Measurements from ENCODE around the gene SH3PXD2A.
A peak's percentile ranks its signal among the peaks of the same experiment; 100 is the strongest.

SH3PXD2A gene

DNA sequence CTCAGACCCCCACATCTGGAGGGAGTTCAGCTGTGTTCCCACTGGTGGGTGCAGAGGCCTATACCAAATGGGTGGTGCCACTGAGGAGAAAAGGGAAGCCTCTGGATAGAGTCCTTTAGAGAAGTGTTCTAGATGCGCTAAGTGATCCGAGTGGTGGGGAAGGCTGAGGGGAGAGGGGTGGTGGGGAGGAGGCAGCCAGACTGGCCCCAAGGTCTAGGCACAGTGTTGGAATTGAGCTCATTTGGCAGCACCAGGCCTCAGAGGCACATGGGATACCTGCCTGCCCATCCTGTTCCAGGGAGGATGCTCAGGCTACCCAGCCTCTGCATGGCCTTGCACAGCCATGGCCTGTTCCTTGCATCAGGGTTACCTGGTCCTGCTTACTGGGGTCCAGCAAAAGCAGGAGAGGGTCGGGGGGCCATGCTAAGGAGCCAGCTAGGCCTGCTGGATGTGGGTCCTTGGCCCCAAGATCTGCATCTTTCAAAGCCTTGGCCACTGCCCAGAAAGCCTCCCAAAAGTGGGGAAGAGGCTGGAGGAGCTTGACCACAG, 262.3 kb downstream of the SH3PXD2A start:
- DNase-seq: no peak

DNA sequence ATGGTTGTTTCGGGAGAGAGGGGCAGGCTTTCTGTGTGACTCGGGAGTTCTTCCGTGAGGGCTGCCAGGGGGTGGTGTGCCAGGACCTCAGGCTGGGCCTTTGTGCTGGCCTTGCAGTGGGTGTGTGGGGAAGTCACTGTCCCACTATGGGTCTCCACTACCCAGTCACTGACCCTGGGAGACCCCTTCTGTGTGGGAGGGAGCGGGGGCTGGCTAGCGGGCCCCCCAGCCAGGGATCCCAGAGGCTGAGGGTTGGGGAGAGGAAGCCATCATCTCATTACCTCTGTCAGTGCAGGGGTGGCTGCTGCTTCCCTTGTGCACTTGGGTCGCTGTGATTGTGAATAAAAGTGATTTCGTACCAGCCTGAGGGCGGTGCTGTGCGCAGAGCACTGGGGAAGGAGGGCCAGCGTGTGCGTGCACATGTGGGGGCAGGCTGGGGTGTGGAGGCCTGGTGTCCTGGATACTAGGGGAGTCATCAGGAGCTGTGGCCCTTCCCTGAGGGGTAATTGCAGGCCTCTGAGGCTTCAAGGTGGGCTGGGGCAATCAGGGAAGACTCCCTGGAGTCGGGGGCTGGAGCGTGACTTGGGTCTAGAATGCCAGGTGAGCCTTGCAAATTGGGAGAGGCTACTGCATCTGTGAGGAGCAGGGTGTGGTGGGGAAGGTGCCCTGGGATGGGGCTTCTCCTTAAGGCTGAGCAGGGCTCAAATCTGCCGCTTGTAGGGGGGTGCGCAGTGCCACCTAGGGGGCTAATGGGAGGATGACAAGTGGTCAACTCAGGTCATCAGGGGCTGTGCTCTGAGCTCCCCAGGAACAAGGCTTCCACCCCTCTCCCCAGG, 263.0 kb downstream of the SH3PXD2A start:
- DNase-seq: peak; percentile 32

DNA sequence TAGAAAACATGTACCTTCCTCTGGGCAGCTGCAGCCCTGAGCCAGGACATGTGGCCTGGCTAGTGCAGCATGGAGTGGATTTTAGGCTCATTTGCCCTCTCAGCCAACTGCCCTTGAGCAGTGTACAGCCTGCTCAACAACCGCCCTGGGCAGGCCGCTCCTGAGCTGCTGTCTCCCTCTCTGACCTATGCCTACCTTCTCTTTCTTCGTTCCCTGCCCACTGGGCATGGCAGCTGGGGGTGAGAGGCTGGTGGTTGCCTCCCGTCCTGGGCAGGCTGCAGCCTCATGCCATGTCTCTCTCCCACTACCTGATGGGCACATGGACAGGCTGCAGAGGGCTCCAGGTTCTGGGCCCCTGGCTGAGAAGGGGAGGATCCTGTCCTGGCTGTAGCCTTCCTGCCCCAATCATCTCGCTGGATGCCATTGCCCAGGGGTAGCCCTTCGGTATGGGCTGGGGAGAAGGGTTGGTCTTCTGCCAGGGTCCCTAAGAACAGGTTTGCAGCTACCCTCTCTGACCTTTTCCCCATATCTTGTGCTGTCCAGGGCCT, 264.6 kb downstream of the SH3PXD2A start:
- DNase-seq: no peak

DNA sequence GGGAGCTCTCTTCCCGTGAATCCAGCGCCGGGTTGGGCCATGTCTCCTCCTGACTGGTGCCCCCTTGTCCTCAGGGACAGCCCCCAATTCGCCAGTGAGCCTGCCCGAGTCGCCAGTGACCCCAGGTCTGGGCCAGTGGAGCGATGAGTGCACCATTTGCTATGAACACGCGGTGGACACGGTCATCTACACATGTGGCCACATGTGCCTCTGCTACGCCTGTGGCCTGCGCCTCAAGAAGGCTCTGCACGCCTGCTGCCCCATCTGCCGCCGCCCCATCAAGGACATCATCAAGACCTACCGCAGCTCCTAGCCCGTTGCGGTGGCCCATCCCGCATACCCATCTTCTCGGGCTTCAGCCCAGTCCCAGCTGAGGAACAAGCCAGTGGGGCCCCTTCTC, 265.3 kb downstream of the SH3PXD2A start:
- DNase-seq: no peak

DNA sequence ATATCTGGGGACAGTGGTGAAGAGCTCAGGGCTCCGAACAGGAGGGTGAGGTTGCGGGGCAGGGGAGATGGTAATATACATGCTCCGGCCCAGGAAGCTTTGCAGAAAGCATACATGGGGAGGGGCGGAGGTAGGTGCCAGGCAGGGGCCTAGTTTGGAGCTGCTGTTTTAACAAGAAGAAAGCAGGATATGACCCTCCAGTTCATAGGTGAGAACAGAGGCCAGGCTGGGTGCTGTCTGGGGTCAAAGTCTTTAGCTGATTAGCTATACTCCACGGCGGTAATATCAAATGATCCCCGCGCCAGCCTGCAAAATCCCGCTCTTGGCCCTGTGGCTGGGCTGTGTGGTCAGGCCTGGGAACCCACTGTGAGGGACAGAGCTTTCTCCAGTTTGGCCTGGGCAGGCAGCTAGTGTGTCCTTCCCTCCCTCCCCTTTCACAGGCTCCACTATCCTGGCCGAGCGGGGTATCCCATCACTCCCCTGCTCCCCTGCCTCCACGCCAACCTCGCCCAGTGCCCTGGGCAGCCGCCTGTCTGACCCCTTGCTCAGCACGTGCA, 266.2 kb downstream of the SH3PXD2A start:
- no peak for DNase-seq

DNA sequence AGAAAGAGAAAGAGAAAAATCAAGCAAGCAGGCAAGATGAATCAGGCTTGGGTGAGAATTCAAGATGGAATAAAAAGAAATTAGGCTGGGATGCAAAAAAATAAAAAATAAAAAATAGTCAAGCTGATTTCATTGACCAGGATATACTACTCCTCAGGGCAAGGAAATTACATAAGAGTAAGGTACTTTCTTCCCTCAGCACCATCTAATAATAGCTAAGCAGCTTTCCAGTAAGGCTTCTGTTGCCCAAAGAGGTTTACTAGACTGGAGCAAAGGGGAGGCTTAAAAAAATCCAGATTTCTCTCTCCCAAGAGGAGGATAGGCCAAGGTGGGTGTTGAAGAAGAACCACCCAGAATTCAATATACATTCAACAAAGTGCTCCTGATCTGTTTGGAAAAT, 268.3 kb downstream of the SH3PXD2A start:
- no peak for DNase-seq

DNA sequence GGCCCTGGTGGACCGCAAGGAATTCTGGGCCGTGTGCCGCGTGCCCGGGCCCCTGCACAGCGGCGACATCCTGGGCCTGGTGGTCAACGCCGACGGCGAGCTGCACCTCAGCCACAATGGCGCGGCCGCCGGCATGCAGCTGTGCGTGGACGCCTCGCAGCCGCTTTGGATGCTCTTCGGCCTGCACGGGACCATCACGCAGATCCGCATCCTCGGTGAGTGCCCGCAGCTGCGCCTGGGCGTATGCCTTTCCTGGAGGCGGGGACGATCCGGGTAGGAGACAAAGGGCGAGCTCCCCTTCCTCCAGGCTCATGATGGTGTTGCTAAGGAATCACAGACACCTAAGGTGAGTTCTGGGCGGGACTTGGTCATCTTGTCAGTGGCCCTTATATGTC, 270.4 kb downstream of the SH3PXD2A start:
- no peak for DNase-seq

DNA sequence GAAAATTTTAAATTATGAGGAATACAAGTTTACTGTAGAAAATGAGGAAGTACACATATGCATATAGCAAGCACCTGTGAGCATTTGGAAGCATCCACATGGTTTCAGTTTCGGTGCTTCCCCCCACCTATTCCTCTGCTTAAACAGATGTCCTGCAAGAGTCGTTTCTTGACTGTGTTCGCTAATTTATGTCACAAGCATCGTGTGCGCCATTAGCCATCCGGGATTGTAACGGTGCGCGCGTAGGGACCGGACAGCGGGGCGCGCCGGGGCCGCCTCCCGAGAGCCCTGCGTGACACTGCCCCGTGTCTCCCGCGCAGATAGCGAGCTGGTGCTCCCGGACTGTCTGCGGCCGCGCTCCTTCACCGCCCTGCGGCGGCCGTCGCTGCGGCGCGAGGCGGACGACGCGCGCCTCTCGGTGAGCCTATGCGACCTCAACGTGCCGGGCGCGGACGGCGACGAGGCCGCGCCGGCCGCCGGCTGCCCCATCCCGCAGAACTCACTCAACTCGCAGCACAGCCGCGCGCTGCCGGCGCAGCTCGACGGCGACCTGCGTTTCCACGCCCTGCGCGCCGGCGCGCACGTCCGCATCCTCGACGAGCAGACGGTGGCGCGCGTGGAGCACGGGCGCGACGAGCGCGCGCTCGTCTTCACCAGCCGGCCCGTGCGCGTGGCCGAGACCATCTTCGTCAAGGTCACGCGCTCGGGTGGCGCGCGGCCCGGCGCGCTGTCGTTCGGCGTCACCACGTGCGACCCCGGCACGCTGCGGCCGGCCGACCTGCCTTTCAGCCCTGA, 271.0 kb downstream of the SH3PXD2A start:
- peak; percentile 78 for DNase-seq

DNA sequence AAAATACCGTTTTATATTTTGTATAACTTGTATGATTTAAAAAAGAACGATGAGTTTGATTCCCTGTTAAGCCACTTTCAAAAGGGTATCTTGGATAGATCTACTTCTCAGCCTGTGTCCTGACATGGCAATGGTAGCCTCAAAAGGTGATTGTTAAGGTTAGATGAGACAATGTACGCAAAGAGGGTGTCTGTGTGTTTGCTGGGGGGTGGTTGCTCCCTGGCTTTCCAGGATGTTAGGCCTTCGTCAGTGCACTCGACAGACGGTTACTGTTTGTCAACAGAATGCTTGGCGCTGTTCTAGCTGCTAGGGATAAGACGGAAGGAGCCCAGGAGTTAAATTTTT, 271.5 kb downstream of the SH3PXD2A start:
- DNase-seq: no peak

DNA sequence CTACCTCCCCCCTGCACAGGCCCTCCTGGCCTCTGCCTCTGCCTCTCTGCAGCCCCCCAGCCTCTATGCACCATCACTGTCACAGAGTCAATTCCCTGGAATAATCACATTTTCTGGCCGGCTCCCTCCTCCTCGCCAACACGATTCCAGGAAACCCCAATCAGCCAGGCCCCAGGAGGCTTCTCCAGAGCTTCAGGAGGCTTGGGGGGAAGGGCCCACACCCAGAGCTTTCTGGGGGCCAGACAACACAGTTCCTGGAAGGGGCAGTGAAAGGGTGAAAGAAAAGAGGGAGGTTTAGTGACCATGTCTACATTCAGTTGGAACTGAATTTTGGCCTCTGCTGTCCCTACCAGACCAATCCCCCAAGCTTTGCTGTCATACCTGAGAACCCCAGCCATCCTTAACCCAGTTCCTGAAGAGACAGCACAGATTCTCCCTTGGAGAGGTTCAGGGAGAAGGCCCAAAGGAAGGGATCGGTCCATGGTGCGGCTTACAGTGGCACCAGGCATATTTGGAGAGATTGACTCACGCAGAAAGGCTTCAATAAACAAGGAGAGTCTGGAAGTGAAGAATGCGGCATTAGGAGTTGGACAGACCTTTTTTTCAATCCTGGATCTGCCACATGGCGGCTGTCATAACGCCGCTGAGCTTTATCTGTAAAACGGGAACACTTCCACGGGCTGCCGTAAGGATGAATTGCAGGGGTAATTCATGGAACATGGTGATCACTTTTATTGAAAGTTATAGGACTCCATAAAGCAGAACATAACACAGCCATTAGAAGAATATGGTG, 272.8 kb downstream of the SH3PXD2A start:
- no peak for DNase-seq

DNA sequence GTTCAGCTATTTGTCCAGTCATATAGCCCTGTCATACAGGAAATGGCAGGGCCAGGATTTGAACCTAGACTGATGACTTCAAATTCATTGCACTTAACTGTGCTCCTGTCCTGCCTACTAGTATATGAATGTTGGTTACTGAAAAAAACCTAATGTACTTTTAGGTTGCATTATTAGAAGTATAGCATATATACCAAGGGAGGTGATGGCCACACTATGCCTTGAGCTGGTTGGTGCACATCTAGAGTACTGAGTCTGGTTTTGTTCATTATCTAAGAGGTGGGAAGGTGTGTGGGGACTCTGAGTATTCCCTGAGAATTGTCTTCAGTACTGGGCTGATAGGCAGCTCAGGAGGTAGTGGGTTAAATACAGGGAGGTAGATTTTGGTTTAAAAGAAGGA, 273.9 kb downstream of the SH3PXD2A start:
- no peak for DNase-seq

DNA sequence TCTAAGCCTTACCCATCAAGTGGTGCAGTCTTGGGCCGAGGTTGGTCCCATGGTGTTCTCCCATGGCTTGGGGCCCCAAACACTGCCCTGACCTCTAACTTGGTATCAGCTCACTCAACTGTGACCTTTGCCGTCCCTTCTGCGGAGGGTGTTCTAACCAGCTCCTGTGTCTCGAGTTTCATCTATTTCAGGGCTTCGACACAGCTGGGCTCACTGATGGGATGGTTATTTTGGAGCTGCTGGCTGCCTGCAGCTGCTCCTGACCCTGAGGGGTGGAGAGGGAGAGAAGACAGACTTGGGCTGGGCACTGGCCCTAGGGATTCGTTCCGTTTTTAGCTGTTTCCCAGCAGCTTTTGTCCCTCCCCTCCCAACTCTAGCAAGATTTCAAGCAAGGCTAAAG, 274.9 kb downstream of the SH3PXD2A start:
- DNase-seq: no peak

DNA sequence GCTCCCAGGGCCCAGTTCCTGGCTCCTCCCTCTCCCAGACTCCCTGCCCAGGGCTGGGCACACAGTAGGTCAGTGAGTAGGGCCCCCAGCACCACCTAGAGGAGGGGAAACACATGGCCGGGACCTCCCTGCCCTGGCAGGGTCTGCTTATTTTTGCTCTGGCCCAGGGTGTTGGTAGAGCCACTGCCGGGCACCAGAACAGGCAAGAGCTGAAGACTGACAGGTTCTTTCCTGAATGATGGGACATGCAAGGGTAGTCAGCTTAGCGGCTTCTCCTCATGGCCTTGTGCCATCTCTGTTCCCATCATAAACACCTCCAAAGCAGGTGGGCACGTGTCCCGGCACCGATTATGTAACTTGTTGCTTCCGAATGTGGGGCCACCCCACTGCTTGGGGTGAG, 275.4 kb downstream of the SH3PXD2A start:
- DNase-seq: no peak

DNA sequence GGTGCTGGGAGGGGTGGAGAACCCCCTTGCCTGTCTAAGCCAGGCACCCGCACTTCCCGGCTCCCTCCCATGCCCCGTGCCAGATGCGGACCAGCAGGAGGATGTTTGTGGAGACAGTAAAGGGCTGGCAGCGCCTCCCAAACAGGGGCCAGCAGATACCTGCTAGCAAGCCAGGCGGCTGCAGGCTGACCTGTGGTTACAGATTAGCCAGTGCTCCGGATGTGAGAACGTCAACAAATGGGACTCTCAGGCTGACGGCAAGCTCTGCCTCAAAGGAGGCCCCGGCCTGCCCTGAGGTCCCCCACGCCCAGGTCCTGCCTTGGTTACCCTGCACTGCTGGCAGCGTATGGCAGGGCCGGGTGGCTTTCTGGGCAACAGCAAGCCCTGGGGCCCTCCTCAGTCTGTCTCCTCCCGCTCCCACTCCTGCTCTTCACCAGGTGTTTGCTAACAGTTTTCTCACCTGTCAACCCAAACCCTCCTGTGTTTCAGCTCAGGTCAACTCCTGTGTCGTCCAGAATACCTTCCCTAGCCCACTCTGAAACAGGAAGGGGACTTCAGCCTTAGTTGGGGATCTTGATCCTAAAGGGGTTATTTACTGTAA, 276.5 kb downstream of the SH3PXD2A start:
- DNase-seq: no peak

DNA sequence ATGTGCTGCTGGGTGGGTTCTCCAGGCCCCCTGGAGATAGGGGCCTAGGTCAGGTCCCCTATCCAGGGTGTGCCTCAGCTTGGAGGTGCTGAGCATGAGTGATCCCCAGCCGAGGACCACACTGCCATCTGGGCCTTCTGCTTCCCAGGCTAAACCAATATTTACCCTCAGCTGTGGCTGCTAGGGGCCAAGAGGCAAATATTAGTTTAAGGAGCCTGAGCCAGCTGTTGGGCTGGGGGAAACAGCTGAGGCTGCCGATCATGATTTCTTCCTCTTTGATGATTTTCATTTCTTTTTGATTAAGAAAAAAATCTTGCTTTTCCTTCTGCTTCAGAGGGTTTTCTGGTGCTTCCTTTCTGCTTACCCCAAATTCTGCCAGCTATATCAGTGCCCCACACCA, 278.5 kb downstream of the SH3PXD2A start:
- DNase-seq: no peak

DNA sequence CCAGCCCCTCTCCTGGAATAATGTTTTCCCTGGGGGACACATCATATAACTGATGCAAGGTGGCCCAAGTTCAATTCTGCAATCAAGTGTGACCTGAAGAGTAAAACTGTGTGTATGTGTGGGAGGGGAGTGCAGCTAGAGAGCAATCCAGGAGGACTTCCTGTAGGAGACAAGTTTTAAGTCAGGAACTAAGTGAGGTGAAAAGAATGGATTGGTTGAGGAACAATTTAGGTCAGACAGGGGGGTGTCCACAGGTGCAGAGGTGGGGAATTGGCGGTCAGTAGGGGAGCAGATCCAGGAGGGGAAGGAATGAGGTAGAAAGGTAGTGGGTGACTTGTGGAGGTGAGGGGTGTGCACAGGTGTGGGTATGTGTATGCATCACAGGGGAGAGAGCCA, 279.3 kb downstream of the SH3PXD2A start:
- no peak for DNase-seq

DNA sequence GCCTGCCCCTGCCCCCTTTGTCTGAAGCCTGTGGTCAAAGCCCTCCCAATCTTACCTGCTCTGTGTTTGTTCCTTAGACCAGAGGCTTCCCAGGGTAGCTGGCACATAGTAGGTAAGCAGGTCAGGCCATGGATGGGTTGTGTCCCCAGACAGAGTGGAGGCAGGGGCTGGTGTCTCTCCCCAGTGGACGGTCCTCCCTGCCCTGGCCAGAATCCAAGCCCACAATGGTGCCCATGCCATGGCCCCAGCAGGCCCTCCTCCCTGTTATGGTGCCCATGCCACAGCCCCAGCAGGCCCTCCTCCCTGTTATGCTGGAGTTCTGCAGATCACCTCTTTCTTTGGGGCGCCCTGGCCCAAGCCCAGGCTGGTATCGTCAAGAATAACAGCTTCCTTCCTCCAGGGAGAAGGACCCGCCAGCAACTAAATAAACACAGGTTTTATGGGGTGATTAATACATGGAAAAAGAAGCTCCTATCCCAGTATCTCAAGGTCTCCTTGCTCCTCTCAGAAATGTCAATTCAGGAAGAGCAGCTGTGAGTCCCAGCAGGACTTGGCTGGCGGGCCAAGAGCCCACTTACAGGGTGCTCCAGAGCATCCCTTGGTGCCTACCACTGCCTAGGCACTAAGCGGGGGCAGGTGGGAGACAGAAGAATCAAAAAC, 279.8 kb downstream of the SH3PXD2A start:
- DNase-seq: no peak

DNA sequence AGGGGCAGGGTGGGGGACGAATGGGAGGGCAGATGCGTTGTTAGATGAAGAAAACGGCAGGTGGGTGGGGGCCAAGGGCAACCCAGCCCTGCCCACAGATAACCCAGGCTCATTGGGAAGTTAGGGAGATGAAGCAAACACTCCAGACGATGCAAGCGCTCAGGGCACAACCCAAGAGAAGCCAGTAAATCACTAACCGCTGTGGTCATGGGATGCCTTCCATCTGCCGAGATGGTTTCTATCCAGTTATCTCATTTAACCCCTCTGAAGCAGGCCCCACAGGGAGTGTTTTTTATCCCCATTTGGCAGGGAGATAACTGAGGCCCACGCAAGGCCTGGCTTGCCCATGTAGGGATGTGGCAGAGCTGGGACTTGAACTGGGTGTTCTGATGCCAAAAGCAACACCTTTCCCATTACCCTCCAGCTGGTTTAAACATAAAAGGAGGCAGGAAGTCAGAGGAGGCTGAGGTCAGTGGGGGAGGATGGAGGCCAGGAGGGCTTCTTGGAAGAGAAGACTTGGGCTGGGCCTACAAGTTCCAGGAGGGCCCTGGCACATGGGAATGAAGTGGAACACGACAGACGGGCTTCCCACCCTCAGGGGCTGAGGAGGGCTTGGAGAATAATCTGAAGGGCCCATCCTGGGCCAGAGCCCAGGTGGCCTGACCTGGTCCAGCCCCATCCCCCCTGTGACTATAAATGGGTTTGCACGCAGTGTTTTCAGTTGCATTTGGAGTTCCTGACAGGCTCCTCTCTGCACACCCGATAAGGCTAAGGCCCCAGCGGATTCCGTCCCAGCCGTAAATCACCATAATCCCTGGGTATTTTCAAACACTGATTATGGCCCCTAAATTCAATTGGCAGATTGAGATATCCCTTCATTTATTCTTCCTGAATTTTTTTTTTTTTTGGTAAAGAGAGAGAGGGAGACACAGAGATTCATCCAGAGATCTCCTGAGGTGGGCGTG, 281.0 kb downstream of the SH3PXD2A start:
- DNase-seq: no peak

DNA sequence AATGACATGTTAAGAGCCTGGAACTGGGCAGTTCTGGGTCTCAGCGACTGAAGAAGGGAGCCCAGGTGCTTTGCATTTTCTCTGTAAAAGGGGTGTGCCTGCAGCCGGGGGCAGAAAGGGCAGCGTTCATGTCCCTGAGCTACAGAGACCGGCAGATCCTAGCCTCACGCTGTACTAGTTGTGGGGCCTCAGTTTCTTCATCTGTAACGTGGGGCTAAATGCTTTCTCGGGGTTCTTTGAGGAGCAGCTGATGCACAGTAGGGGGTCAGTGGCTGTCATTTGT, 282.2 kb downstream of the SH3PXD2A start:
- no peak for DNase-seq

DNA sequence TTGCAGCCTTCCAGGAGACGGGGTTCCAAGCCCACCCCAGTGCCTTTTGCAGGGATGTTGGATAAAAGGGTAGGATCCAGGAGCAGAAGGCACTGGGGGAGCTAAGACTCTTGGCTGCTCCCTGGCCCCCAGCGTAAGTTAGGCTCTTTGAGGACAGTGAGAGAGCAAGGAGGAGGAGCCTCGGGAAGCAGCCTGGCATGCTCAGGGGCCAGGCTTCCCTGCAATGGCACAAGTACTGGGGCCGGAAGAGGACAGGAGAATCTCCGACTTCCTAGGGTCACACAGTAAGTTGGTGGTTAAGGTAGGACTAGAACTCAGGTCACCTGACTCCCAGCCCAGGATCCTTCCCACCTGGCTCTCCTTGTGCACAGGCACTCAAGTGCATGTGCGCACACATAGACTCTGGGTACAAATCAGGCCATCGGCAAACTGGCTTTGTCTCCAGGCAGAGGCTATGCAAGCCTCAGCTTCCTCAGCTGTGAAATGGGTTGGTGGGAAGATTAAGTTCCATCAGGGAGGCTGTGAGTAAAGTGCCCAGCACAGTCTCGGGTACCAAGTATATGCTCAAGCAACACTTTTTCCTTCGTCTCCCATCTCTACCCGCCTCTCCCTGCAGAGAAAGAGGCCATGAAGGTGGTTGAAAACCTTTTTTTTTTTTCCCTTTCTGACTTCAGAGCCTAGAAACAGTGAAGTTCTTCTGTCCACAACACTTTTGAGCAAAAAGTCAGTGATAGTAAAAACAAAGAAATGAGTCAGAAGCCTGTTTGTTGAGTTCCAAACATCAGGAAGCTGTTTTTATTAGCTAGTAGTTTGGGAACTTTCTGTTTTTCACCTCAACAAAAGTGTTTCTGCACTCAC, 282.8 kb downstream of the SH3PXD2A start:
- no peak for DNase-seq

Data from fibroblast of skin of right biceps (primary cell).